Liver (tissue), 3 donors: ENCODE results near the gene SLC7A5.

ENCODE experiments used
- ATF3 ChIP-seq: IDR thresholded peaks from 2 replicates; pipeline ENCODE4 v1.6.1; 2016; ENCODE audit warnings: antibody characterized with exemption
- CTCF ChIP-seq: fragments of 150-350 bp; IDR thresholded peaks from 2 replicates; pipeline ENCODE4 v1.5.1; 2017; ENCODE audit warnings: improper control_type of control experiment, low read depth, low read length; ENCODE audit not compliant: missing input control
- GABPA ChIP-seq, 2 donors: IDR thresholded peaks in 1 of 2; conservative IDR thresholded peaks in 1 of 2; 2 replicates each; pipeline ENCODE4 v1.6.1; 2016; ENCODE audit warnings: antibody characterized with exemption in 2 of 2, mild to moderate bottlenecking in 1 of 2, moderate library complexity in 1 of 2
- HNF4G ChIP-seq: IDR thresholded peaks from 2 replicates; pipeline ENCODE4 v1.6.1; 2016; ENCODE audit warnings: antibody characterized with exemption
- MAX ChIP-seq: IDR thresholded peaks from 2 replicates; pipeline ENCODE4 v1.6.1; 2016; ENCODE audit warnings: antibody characterized with exemption
- RAD21 ChIP-seq, 2 donors: IDR thresholded peaks; 2 replicates each; pipeline ENCODE4 v1.6.1; 2016; ENCODE audit warnings: antibody characterized with exemption in 2 of 2, mild to moderate bottlenecking in 2 of 2
- REST ChIP-seq: IDR thresholded peaks from 2 replicates; pipeline ENCODE4 v1.6.1; 2016; ENCODE audit warnings: antibody characterized with exemption, mild to moderate bottlenecking
- SP1 ChIP-seq: IDR thresholded peaks from 2 replicates; pipeline ENCODE4 v1.6.1; 2018; ENCODE audit warnings: antibody characterized with exemption, mild to moderate bottlenecking
- YY1 ChIP-seq: IDR thresholded peaks from 2 replicates; pipeline ENCODE4 v1.6.1; 2016; ENCODE audit warnings: antibody characterized with exemption, mild to moderate bottlenecking
- ZBTB33 ChIP-seq: IDR thresholded peaks from 2 replicates; pipeline ENCODE4 v1.6.1; 2016; ENCODE audit warnings: antibody characterized with exemption
- donor health status: healthy.
- donor health status: healthy.

GRCh38 chr16:87842209-87842869 lies 27.0 kb downstream of the SLC7A5 start:
- TF ChIP-seq CTCF (no peak), GABPA (IDR thresholded peaks at IDR 0.05 in 1 of 2, conservative IDR thresholded peaks at IDR 0.05 in 1 of 2) (no peak), MAX (no peak), RAD21 (IDR thresholded peaks at IDR 0.05) (no peak), YY1 (no peak), SP1 (no peak), HNF4G (no peak), REST (peak; percentile 68), ZBTB33 (no peak), ATF3 (no peak)
